SK-N-SH treated with all-trans-retinoic acid at 6 μM for 48 hours (cell line): ENCODE data around the gene CYP19A1.

Source experiments
- ATAC-seq: fragments of 200-7000 bp; cut with Tn5 transposase; 3 replicates; pipeline ENCODE4 v1.9.1; 2020; ENCODE audit warnings: mild to moderate bottlenecking, moderate library complexity
- ARNTL ChIP-seq: fragments of 450-650 bp; formaldehyde crosslinking; IDR thresholded peaks from 2 replicates; pipeline ENCODE4 v1.5.0; 2020; ENCODE audit warnings: low read depth, mild to moderate bottlenecking, moderate library complexity, borderline replicate concordance
- BACH2 ChIP-seq: fragments of 250-450 bp; sonication (Bioruptor Pico); IDR thresholded peaks from 2 replicates; pipeline ENCODE4 v1.9.0; 2021; ENCODE audit warnings: mild to moderate bottlenecking, borderline replicate concordance
- CSDC2 ChIP-seq: fragments of 250-450 bp; sonication (Bioruptor Pico); IDR thresholded peaks from 2 replicates; pipeline ENCODE4 v1.5.0; 2020; ENCODE audit warnings: mild to moderate bottlenecking, moderate library complexity
- ESRRG ChIP-seq: fragments of 250-450 bp; sonication (Bioruptor Pico); IDR thresholded peaks from 2 replicates; pipeline ENCODE4 v1.6.1; 2021; ENCODE audit warnings: mild to moderate bottlenecking
- GLIS3 ChIP-seq: fragments of 250-450 bp; sonication (Bioruptor Pico); IDR thresholded peaks from 2 replicates; pipeline ENCODE4 v1.5.0; 2020; ENCODE audit warnings: mild to moderate bottlenecking, moderate library complexity
- OSR1 ChIP-seq: fragments of 250-450 bp; sonication (Bioruptor Pico); IDR thresholded peaks from 2 replicates; pipeline ENCODE4 v1.8.0; 2022; ENCODE audit warnings: moderate library complexity, mild to moderate bottlenecking, inconsistent platforms
- RARB ChIP-seq: fragments of 250-450 bp; sonication (Bioruptor Pico); IDR thresholded peaks from 2 replicates; pipeline ENCODE4 v1.8.0; 2021; ENCODE audit warnings: mild to moderate bottlenecking, moderate library complexity
- SNAI2 ChIP-seq: fragments of 250-450 bp; sonication (Bioruptor Pico); IDR thresholded peaks from 2 replicates; pipeline ENCODE4 v1.5.0; 2020; ENCODE audit warnings: mild to moderate bottlenecking, moderate library complexity
- TCF4 ChIP-seq: fragments of 250-450 bp; sonication (Bioruptor Pico); IDR thresholded peaks from 2 replicates; pipeline ENCODE4 v1.8.0; 2021; ENCODE audit warnings: mild to moderate bottlenecking, moderate library complexity, borderline replicate concordance
- TOX ChIP-seq: fragments of 250-450 bp; sonication (Bioruptor Pico); IDR thresholded peaks from 2 replicates; pipeline ENCODE4 v1.8.0; 2021; ENCODE audit warnings: mild to moderate bottlenecking, moderate library complexity, borderline replicate concordance
- TSHZ2 ChIP-seq: fragments of 250-450 bp; sonication (Bioruptor Pico); IDR thresholded peaks from 2 replicates; pipeline ENCODE4 v1.5.0; 2020; ENCODE audit warnings: mild to moderate bottlenecking, moderate library complexity
- ZC3H10 ChIP-seq: fragments of 250-450 bp; sonication (Bioruptor Pico); IDR thresholded peaks from 2 replicates; pipeline ENCODE4 v1.5.1; 2021; ENCODE audit warnings: mild to moderate bottlenecking, moderate library complexity
- ZFP30 ChIP-seq: fragments of 450-650 bp; formaldehyde crosslinking; IDR thresholded peaks from 2 replicates; pipeline ENCODE4 v1.5.0; 2022; ENCODE audit warnings: mild to moderate bottlenecking, moderate library complexity
- ZNF565 ChIP-seq: fragments of 450-650 bp; formaldehyde crosslinking; conservative IDR thresholded peaks from 2 replicates; pipeline ENCODE4 v1.5.0; 2020; ENCODE audit warnings: low read depth, mild to moderate bottlenecking, moderate library complexity
- ZNF70 ChIP-seq: fragments of 450-650 bp; formaldehyde crosslinking; IDR thresholded peaks from 2 replicates; pipeline ENCODE4 v1.5.0; 2020; ENCODE audit warnings: mild to moderate bottlenecking, moderate library complexity
- ZNF8 ChIP-seq: fragments of 450-650 bp; formaldehyde crosslinking; IDR thresholded peaks from 2 replicates; pipeline ENCODE4 v1.5.0; 2020; ENCODE audit warnings: mild to moderate bottlenecking, moderate library complexity
- TF ChIP-seq, protein P1 (sequence below): fragments of 250-450 bp; sonication (Bioruptor Pico); IDR thresholded peaks from 2 replicates; pipeline ENCODE4 v1.8.0; 2020; ENCODE audit warnings: mild to moderate bottlenecking, moderate library complexity, borderline replicate concordance
- TF ChIP-seq, protein P2 (sequence below): fragments of 250-450 bp; sonication (Bioruptor Pico); IDR thresholded peaks from 2 replicates; pipeline ENCODE4 v1.5.1; 2020; ENCODE audit warnings: low read depth, mild to moderate bottlenecking, moderate library complexity
- TF ChIP-seq, protein P3 (sequence below): fragments of 250-450 bp; sonication (Bioruptor Pico); IDR thresholded peaks from 2 replicates; pipeline ENCODE4 v1.8.0; 2021; ENCODE audit warnings: low read depth, mild to moderate bottlenecking, moderate library complexity, borderline replicate concordance
- TF ChIP-seq, protein P4 (sequence below): fragments of 250-450 bp; sonication (Bioruptor Pico); IDR thresholded peaks from 2 replicates; pipeline ENCODE4 v1.5.1; 2021; ENCODE audit warnings: mild to moderate bottlenecking, moderate library complexity

CYP19A1 gene

GRCh38 chr15:51181221-51181620, 157.2 kb downstream of the CYP19A1 start:
- TF ChIP-seq OSR1 (no peak), ZNF8 (CRISPR knock-in tag) (no peak), SNAI2 (CRISPR knock-in tag) (no peak), ZC3H10 (no peak), TOX (CRISPR knock-in tag) (no peak), CSDC2 (CRISPR knock-in tag) (no peak), ZFP30 (CRISPR knock-in tag) (no peak), ZNF70 (no peak), GLIS3 (CRISPR knock-in tag) (no peak), TSHZ2 (CRISPR knock-in tag) (no peak), TCF4 (CRISPR knock-in tag) (no peak), BACH2 (no peak)
- TF ChIP-seq, protein P1, sequence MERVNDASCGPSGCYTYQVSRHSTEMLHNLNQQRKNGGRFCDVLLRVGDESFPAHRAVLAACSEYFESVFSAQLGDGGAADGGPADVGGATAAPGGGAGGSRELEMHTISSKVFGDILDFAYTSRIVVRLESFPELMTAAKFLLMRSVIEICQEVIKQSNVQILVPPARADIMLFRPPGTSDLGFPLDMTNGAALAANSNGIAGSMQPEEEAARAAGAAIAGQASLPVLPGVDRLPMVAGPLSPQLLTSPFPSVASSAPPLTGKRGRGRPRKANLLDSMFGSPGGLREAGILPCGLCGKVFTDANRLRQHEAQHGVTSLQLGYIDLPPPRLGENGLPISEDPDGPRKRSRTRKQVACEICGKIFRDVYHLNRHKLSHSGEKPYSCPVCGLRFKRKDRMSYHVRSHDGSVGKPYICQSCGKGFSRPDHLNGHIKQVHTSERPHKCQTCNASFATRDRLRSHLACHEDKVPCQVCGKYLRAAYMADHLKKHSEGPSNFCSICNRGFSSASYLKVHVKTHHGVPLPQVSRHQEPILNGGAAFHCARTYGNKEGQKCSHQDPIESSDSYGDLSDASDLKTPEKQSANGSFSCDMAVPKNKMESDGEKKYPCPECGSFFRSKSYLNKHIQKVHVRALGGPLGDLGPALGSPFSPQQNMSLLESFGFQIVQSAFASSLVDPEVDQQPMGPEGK (CRISPR knock-in tag), result no peak
- TF ChIP-seq, protein P2, sequence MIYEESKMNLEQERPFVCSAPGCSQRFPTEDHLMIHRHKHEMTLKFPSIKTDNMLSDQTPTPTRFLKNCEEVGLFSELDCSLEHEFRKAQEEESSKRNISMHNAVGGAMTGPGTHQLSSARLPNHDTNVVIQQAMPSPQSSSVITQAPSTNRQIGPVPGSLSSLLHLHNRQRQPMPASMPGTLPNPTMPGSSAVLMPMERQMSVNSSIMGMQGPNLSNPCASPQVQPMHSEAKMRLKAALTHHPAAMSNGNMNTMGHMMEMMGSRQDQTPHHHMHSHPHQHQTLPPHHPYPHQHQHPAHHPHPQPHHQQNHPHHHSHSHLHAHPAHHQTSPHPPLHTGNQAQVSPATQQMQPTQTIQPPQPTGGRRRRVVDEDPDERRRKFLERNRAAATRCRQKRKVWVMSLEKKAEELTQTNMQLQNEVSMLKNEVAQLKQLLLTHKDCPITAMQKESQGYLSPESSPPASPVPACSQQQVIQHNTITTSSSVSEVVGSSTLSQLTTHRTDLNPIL (CRISPR knock-in tag), result no peak
- ATAC-seq, result no peak

DNA sequence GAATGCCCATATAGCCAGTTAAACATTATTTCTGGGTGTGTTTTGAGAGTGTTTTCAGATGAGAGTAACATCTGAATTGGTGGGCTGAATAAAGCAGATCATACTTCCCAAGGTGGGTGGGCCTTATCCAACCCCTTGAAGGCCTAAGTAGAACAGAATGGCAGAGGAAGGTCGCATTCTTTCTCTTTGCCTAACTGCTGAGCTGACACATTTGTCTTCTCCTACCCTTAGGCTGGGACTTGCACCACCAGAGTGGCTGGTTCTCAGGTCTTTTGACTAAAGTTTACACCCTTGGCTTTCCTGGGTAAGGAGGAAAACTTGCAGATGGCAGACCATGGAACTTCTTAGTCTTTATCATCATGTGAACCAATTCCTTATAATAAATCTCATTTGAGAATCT, 157.9 kb downstream of the CYP19A1 start:
- ATAC-seq, result no peak
- TF ChIP-seq ARNTL (CRISPR knock-in tag) (no peak), BACH2 (no peak), ZC3H10 (no peak), ZNF8 (CRISPR knock-in tag) (no peak), RARB (CRISPR knock-in tag) (no peak), TOX (CRISPR knock-in tag) (no peak), TCF4 (CRISPR knock-in tag) (no peak), ZFP30 (CRISPR knock-in tag) (no peak)
- TF ChIP-seq, protein P1 (CRISPR knock-in tag), result no peak
- TF ChIP-seq, protein P3, sequence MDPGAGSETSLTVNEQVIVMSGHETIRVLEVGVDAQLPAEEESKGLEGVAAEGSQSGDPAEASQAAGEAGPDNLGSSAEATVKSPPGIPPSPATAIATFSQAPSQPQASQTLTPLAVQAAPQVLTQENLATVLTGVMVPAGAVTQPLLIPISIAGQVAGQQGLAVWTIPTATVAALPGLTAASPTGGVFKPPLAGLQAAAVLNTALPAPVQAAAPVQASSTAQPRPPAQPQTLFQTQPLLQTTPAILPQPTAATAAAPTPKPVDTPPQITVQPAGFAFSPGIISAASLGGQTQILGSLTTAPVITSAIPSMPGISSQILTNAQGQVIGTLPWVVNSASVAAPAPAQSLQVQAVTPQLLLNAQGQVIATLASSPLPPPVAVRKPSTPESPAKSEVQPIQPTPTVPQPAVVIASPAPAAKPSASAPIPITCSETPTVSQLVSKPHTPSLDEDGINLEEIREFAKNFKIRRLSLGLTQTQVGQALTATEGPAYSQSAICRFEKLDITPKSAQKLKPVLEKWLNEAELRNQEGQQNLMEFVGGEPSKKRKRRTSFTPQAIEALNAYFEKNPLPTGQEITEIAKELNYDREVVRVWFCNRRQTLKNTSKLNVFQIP, result no peak
- TF ChIP-seq, protein P2 (CRISPR knock-in tag), result no peak
- TF ChIP-seq, all 23 proteins: peak for 0

DNA sequence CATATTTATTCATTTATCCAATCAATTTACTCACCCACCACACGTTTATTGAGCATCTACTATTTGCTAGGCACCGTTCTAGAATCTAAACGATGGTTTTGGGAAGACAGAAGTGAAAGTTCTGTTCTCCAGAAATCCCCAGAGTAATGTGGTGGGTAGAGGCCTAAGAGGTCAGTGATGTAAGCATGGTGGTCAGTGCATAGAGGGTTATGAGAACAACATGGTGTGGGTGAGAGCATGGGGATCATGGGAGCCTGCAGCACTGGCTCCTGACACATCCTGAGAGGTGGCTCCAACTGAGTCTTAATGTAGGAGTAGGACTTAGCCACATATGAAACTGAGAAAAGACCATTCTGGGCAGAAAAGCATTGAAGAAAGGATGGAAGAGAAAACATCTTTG, 158.4 kb downstream of the CYP19A1 start:
- ATAC-seq, result no peak
- TF ChIP-seq ZNF565 (CRISPR knock-in tag) (no peak), GLIS3 (CRISPR knock-in tag) (no peak), OSR1 (no peak), ESRRG (CRISPR knock-in tag) (no peak)
- TF ChIP-seq, protein P3, result no peak
- TF ChIP-seq, protein P4, sequence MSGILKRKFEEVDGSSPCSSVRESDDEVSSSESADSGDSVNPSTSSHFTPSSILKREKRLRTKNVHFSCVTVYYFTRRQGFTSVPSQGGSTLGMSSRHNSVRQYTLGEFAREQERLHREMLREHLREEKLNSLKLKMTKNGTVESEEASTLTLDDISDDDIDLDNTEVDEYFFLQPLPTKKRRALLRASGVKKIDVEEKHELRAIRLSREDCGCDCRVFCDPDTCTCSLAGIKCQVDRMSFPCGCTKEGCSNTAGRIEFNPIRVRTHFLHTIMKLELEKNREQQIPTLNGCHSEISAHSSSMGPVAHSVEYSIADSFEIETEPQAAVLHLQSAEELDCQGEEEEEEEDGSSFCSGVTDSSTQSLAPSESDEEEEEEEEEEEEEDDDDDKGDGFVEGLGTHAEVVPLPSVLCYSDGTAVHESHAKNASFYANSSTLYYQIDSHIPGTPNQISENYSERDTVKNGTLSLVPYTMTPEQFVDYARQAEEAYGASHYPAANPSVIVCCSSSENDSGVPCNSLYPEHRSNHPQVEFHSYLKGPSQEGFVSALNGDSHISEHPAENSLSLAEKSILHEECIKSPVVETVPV, result no peak
- TF ChIP-seq, protein P2 (CRISPR knock-in tag), result no peak
